Effector memory CD8-positive, alpha-beta T cell (primary cell): Measurements from ENCODE around the gene L3MBTL1.

ENCODE experiments used
- ATAC-seq: fragments of 150-1000 bp; cut with Tn5 transposase; replicated peaks from 2 replicates; pipeline ENCODE4 v1.10.0; 2021; ENCODE audit warnings: mild to moderate bottlenecking, moderate library complexity
- DNase-seq, 3 experiments: peaks; one replicate each; pipeline ENCODE4 v3.0.0; 2021
- H3K27ac Mint-ChIP-seq, 2 donors: one replicate each; pipeline ENCODE4 v1.8.0; 2022; ENCODE audit warnings: mild to moderate bottlenecking in 2 of 2, mixed read lengths in 2 of 2, moderate library complexity in 2 of 2
- H3K27me3 Mint-ChIP-seq, 2 donors: one replicate each; pipeline ENCODE4 v1.8.0; 2022; ENCODE audit warnings: mixed read lengths in 2 of 2
- H3K36me3 Mint-ChIP-seq: one replicate; pipeline ENCODE4 v1.8.0; 2022; ENCODE audit warnings: mild to moderate bottlenecking, moderate library complexity, mixed read lengths; ENCODE audit not compliant: insufficient read depth
- H3K4me1 Mint-ChIP-seq, 2 donors: one replicate each; pipeline ENCODE4 v1.8.0; 2022; ENCODE audit warnings: low read depth in 2 of 2, mixed read lengths in 2 of 2
- H3K4me3 Mint-ChIP-seq, 2 donors: one replicate each; pipeline ENCODE4 v1.8.0; 2022; ENCODE audit warnings: mild to moderate bottlenecking in 2 of 2, mixed read lengths in 2 of 2, moderate library complexity in 2 of 2
- H3K9me3 Mint-ChIP-seq, 2 donors: one replicate each; pipeline ENCODE4 v1.8.0; 2022; ENCODE audit warnings: mixed read lengths in 2 of 2

The L3MBTL1 gene

DNA sequence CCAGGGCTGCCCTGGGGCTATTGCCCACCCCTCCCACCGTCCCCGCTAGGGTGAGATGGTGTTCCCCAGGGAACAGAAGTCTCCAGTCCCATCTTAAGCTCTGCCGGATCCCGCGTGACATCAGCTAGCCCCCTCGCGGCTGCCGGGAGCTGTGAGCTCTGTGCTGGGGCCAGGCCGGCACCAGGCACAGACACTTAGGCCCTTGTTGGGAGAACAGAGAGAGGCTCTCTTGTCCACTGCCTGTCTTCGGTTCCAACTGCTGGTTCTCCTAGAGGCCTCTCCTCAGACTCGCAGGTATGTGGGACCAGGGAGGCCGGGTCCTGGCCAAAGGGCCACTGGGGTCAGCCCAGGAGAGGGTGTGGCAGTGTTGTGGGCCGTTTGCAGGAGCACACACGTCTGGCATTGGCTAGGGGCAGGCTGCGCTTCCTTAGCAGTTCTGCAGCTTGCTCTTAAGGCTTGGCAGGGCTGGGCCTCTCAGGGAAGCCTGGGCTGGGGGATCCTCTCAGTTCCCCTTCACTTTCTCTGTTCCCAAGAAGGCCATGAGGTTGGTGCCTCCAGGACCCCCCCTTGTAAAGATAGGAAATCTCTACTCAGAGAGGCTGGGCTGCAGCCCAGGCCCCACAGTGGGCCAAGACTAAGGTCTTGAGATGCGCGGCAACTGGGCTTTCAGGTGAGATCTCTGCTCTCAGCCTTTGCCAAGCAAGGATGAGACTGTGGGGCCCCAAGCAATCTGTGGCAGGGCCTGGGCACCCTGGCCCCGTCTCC is 57.7 kb downstream of the L3MBTL1 start:
- Mint-ChIP-seq H3K27ac (no peak overlapping the region), H3K27me3 (no peaks in the 10 kb centered on the region), H3K36me3 (no peaks in the 10 kb centered on the region), H3K9me3 (no peaks in the 10 kb centered on the region), H3K4me1 (no peaks in the 10 kb centered on the region), H3K4me3 (no peak overlapping the region)
- no peak for DNase-seq
- no peak for ATAC-seq

DNA sequence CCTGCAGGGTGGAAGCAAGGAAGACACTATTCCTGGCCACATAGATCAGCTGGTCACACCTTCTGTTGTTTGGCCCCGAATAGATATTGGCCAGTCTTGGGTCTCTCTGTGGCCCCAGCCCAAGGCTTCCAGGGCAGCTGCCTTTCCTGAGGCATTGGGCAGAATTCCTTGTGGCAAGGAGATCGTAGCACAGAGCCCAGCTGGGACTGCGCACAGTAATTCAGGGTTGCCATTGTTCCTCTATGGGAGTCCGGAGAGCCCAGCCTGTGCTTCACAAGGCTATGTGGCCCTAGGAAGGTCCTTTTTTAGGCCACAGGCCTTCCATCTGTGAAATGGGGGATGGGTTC is 58.2 kb downstream of the L3MBTL1 start:
- DNase-seq (no peak), ATAC-seq (no peak)
- no peaks in the 10 kb centered on the region for H3K36me3 Mint-ChIP-seq
- H3K4me1 Mint-ChIP-seq = no peaks in the 10 kb centered on the region
- no peak overlapping the region for H3K4me3 Mint-ChIP-seq
- peaks cover 0 to 1% of the 10 kb centered on the region in 2 donors for H3K27me3 Mint-ChIP-seq
- no peak overlapping the region for H3K27ac Mint-ChIP-seq
- no peaks in the 10 kb centered on the region for H3K9me3 Mint-ChIP-seq

DNA sequence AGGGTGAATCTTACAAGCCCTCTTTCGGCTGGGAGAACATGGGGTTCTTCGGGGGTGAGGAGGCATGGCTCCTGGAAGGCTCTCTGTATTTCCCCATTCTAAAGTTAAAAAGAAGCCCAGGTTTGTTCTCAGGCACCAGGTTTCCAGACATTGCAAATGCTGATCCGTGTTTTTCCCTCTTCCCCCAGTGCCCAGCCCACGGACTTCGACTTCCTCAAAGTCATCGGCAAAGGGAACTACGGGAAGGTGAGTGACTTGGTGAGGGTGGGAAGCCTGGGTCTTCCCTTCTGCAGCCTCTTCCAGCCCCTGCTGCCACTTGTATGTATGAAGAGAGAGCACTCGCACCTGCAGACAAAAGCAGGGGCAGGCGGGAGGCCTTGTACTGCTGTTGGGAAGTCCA is 60.0 kb downstream of the L3MBTL1 start:
- H3K27ac Mint-ChIP-seq = no peak overlapping the region
- no peaks in the 10 kb centered on the region for H3K9me3 Mint-ChIP-seq
- DNase-seq (no peak), ATAC-seq (no peak)
- H3K36me3 Mint-ChIP-seq = no peaks in the 10 kb centered on the region
- H3K27me3 Mint-ChIP-seq = peaks cover 0 to 9% of the 10 kb centered on the region in 2 donors
- no peaks in the 10 kb centered on the region for H3K4me1 Mint-ChIP-seq
- H3K4me3 Mint-ChIP-seq = no peak overlapping the region

DNA sequence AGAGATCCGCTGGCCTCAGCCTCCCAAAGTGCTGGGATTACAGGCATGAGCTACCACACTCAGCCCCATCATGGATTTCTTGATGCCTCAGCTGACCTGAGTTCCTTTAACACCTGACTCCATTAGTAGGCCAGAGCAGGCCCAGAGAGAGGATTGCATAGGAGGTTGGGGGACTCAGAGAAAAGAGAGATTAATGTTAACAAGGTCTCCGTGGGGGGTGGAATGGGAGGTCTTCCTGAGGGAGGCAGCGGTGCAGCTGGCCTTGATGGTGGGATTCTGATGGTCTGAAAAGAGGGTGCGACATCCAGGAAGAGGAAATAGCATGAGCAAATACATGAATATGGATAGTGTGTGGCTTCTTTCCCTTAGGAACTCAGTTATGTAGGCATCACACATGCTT is 61.2 kb downstream of the L3MBTL1 start:
- ATAC-seq (no peak), DNase-seq (no peak)
- H3K27me3 Mint-ChIP-seq = peaks cover 0 to 9% of the 10 kb centered on the region in 2 donors
- H3K4me1 Mint-ChIP-seq = no peaks in the 10 kb centered on the region
- no peak overlapping the region for H3K4me3 Mint-ChIP-seq
- no peaks in the 10 kb centered on the region for H3K9me3 Mint-ChIP-seq
- peak overlapping the region in 1 of 2 donors; percentile 28 for H3K27ac Mint-ChIP-seq
- H3K36me3 Mint-ChIP-seq = no peaks in the 10 kb centered on the region

DNA sequence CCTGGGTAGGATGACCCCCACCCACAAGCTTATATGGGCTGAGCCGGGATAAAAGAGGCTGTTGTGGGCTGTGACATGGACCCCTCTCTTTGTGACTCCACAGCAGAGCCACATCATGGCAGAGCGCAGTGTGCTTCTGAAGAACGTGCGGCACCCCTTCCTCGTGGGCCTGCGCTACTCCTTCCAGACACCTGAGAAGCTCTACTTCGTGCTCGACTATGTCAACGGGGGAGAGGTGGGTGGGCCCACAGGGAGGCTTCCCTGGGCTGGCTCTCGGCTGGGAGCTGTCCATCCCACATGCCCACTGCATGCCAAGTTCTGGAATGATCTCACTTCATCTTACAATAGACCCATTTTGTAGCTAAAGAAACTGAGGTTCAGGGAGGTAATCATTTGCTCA is 61.8 kb downstream of the L3MBTL1 start:
- Mint-ChIP-seq H3K4me3 (no peak overlapping the region), H3K36me3 (no peaks in the 10 kb centered on the region), H3K4me1 (no peaks in the 10 kb centered on the region), H3K27me3 (peaks cover 0 to 9% of the 10 kb centered on the region in 2 donors), H3K9me3 (no peaks in the 10 kb centered on the region), H3K27ac (no peak overlapping the region)
- DNase-seq (no peak), ATAC-seq (no peak)

DNA sequence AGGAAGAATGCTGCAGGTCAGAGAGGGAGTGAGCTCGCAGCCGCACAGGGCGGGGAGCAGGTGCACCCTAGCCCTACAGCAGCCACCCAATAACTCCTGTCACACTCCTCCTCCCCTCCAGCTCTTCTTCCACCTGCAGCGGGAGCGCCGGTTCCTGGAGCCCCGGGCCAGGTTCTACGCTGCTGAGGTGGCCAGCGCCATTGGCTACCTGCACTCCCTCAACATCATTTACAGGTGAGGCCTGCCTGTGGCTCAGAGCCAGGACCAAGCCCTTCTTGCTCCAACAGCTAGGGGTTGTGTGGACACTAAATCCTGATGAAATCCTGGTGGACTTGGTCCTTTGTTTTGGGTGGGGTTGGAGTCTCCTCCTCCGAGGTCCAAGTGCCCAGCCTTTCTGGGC is 63.0 kb downstream of the L3MBTL1 start:
- Mint-ChIP-seq H3K27ac (no peak overlapping the region), H3K36me3 (no peaks in the 10 kb centered on the region), H3K4me1 (no peaks in the 10 kb centered on the region), H3K27me3 (peaks cover 0 to 9% of the 10 kb centered on the region in 2 donors), H3K4me3 (no peak overlapping the region), H3K9me3 (no peaks in the 10 kb centered on the region)
- no peak for DNase-seq
- ATAC-seq = no peak

DNA sequence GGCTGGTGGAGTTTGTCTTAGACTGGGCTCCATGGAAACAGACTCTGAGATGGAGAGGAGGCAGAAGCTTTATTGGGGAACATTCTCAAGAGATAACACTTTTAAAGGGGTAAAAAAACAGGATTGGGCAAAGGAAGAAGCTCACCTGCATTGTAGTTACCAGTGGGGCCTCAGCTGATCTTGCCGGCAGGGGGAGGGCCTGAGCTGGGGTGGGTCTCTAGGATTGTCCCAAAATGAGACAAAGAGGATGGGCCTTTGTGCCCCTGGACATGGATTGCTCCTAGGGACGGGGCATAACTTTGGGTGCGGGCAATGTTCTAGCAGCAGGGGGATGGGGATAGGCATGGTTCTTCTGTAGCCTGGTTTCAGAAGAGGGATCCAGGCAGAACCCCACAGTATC is 63.8 kb downstream of the L3MBTL1 start:
- H3K4me3 Mint-ChIP-seq = no peak overlapping the region
- H3K9me3 Mint-ChIP-seq = no peaks in the 10 kb centered on the region
- no peaks in the 10 kb centered on the region for H3K4me1 Mint-ChIP-seq
- H3K36me3 Mint-ChIP-seq = no peaks in the 10 kb centered on the region
- DNase-seq (no peak), ATAC-seq (no peak)
- no peak overlapping the region for H3K27ac Mint-ChIP-seq
- peaks cover 0 to 9% of the 10 kb centered on the region in 2 donors for H3K27me3 Mint-ChIP-seq

DNA sequence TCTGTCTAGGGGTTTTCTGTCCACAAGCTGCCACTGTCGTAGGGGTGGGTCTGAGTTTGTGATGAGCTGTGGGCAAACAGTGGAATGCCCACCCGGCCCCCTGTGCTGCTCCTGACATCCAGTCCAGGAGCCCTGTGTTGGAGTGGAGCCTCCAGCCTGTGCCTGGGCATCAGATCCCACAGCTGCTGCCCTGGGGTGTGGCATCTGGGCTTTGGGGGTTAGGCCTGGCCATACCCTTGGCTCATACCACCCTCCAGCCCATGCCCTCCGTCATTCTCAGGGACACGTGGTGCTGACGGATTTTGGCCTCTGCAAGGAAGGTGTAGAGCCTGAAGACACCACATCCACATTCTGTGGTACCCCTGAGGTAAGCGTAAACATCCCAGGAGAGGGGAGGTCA is 64.3 kb downstream of the L3MBTL1 start:
- Mint-ChIP-seq H3K27me3 (peaks cover 0 to 9% of the 10 kb centered on the region in 2 donors), H3K4me3 (no peak overlapping the region), H3K4me1 (no peaks in the 10 kb centered on the region), H3K36me3 (no peaks in the 10 kb centered on the region), H3K9me3 (no peaks in the 10 kb centered on the region), H3K27ac (no peak overlapping the region)
- DNase-seq (no peak), ATAC-seq (no peak)

DNA sequence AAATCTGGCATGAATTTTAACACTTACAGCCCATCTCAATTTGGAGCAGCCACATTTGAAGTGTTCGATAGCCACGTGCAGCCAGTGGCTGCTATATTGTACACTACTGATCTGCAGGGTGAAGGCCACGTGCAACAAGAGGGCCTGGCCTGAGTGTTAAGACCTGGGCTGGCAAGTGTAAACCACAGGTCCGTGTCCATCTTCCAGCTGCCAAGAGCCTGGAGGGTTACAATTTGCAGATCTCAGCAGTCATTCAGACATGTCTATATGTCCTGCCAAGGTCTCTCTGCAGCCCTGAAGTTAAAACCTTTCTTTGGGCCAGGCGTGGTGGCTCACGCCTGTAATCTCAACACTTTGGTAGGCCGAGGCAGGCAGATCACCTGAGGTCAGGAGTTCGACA is 65.4 kb downstream of the L3MBTL1 start:
- Mint-ChIP-seq H3K27ac (no peak overlapping the region), H3K9me3 (no peaks in the 10 kb centered on the region), H3K27me3 (peaks cover 0 to 9% of the 10 kb centered on the region in 2 donors), H3K36me3 (no peaks in the 10 kb centered on the region), H3K4me3 (no peak overlapping the region), H3K4me1 (no peaks in the 10 kb centered on the region)
- ATAC-seq (no peak), DNase-seq (no peak)

DNA sequence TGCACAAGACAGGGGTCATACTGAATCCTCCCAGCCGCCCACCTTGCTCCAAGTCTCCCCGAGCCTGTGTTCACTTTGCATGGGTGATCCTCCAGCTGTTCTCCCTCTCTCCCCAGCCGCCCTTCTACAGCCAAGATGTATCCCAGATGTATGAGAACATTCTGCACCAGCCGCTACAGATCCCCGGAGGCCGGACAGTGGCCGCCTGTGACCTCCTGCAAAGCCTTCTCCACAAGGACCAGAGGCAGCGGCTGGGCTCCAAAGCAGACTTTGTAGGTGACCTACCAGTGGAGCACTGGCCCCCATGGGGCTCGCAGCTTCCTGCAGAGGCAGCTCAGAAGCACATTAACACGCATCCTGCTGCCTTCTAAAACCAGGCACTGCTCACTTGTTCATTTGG is 68.6 kb downstream of the L3MBTL1 start:
- ATAC-seq = no peak
- DNase-seq = no peak
- peaks cover 0 to 4% of the 10 kb centered on the region in 2 donors for H3K27me3 Mint-ChIP-seq
- no peaks in the 10 kb centered on the region for H3K36me3 Mint-ChIP-seq
- H3K4me3 Mint-ChIP-seq = no peak overlapping the region
- peaks cover 0 to 6% of the 10 kb centered on the region in 2 donors for H3K4me1 Mint-ChIP-seq
- H3K9me3 Mint-ChIP-seq = no peaks in the 10 kb centered on the region
- no peak overlapping the region for H3K27ac Mint-ChIP-seq

DNA sequence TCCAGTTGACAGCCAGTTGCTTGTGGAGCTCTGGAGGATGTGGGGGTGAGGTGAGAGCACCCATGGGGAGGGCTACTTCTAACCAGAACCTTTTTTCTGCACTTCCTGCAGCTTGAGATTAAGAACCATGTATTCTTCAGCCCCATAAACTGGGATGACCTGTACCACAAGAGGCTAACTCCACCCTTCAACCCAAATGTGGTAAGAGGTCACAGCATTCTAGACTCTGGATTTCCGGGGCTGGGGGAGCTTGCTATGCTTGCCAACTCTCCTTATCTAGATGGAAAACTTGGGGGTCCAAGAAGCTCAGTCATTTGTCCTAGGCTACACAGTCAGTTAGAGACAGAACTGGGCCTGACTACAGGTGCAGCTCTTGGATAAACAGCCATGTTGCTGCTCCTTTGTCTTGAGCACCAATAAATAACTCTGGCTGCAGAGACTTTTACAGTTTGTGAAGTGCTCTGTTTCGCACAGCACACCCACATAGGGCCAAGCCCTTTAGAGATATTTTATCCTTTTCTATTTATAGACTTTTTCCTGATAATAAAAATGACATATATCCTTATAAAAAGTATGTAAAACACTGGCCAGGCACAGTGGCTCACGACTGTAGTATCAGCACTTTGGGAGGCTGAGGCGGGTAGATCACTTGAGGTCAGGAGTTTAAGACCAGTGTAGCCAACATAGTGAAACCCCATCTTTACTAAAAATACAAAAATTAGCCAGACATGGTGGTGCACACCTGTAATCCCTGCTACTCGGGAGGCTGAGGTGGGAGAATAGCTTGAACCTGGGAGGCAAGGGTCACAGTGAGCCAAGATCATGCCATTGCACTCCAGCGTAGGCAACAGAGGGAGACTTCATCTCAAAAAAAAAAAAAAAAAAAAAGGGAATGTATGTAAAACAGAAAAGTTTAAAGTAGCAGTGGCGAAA is 72.6 kb downstream of the L3MBTL1 start:
- Mint-ChIP-seq H3K9me3 (no peaks in the 10 kb centered on the region), H3K4me1 (peaks cover 0 to 6% of the 10 kb centered on the region in 2 donors), H3K27ac (no peak overlapping the region), H3K27me3 (no peaks in the 10 kb centered on the region), H3K36me3 (no peaks in the 10 kb centered on the region), H3K4me3 (no peak overlapping the region)
- peak; percentile 75 for ATAC-seq
- no peak for DNase-seq

DNA sequence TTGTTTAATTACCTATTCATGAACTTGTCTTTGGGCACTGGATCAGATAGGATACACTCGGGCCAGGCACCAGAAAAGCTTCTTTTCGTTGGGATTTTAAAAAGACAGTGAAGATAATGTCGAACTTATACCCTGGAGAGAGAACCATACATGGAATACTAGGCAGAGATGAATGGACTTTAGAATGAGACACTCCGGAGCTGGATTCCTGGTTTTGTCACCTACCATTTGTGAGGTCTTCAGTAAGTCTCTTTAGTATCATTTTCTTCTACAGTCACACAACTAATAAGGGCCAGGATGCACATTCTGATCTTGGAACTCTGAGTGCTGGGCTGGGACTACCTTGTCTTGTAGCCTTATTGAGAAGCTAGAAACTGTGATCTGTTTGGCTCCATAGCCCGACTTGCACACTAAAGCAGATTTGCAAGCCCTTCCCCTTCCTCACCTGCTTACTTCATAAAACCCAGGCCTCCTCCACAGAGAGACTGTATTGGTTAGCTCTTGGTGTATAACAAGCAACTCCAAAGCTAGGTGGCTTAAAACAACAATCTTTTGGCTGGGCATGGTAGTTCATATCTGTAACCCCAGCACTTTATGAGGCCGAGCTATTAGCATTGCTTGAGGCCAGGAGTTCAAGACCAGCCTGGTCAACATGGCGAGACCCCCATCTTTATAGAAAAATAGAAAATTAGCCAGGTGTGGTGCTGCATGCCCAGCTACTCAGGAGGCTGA is 75.8 kb downstream of the L3MBTL1 start:
- Mint-ChIP-seq H3K27me3 (peaks cover 6 to 16% of the 10 kb centered on the region in 2 donors), H3K4me1 (peaks cover 0 to 6% of the 10 kb centered on the region in 2 donors), H3K27ac (no peak overlapping the region), H3K36me3 (no peaks in the 10 kb centered on the region), H3K4me3 (no peak overlapping the region), H3K9me3 (no peaks in the 10 kb centered on the region)
- no peak for ATAC-seq
- no peak for DNase-seq

DNA sequence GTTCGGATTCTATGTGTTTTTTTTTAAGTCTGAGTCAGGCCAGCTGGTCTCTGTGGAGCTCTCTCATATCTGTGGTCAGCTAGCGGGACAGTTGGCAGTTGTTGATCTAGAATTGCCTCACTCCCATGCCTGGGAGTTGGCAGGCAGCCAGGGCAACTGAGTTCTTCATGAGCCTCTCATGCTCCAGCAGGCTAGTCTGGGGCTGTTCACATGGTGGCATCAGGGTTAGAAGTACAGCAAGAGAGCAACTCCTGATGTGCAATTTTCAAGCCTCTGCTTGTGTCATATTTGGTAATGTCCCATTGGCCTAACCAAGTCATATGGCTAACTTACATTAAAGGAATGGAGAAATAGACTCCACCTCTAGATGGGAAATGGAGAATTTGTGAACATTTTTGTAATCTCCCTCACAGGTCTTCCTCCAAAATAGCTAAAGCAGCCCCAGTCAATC is 76.5 kb downstream of the L3MBTL1 start:
- DNase-seq (no peak), ATAC-seq (no peak)
- H3K36me3 Mint-ChIP-seq = no peaks in the 10 kb centered on the region
- H3K27ac Mint-ChIP-seq = no peak overlapping the region
- H3K27me3 Mint-ChIP-seq = peaks cover 6 to 16% of the 10 kb centered on the region in 2 donors
- peaks cover 0 to 6% of the 10 kb centered on the region in 2 donors for H3K4me1 Mint-ChIP-seq
- H3K9me3 Mint-ChIP-seq = no peaks in the 10 kb centered on the region
- no peak overlapping the region for H3K4me3 Mint-ChIP-seq
